Ovary (tissue), 3 donors: ENCODE data around the gene TSSK2.

Experiments used
- EP300 ChIP-seq: sonication (generic); formaldehyde crosslinking; IDR thresholded peaks from one replicate; pipeline ENCODE4 v1.6.1; 2017; ENCODE audit warnings: antibody characterized with exemption
- POLR2A ChIP-seq: fragments of 450-650 bp; IDR thresholded peaks from one replicate; pipeline ENCODE4 v1.6.1; 2017; ENCODE audit warnings: antibody characterized with exemption, mild to moderate bottlenecking, moderate library complexity
- TF ChIP-seq, protein P1 (sequence below), 3 donors: fragments of 450-650 bp in 2 of 3; fragments of 200-600 bp in 1 of 3; IDR thresholded peaks; one replicate each; pipeline versions ENCODE4 v1.5.1 to v1.8.0; 2016 to 2022; ENCODE audit warnings: antibody characterized with exemption in 3 of 3, mild to moderate bottlenecking in 1 of 3
- donor health status: DM: no; HTN: no; CAD: no.

DNA sequence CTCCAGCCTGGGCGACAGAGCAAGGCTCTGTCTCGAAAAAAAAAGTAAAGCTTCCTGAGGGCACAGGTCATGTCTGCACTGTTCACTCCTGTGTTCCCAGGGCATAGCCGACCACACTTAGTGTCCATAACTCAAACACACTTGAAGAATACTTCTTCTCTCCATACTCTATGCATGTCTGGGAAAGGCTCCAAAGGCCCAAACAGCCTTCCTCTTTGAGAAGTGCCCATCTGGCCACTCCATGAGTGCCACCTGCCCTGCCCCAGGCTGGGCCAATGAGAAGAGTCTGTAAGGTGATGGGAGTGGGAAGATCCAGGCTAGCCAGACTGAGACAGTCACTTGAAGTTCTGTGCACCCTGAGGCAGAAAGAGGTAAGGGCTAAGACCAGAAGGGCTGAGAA lies 33.6 kb upstream of the TSSK2 start:
- TF ChIP-seq POLR2A (no peak), EP300 (no peak)
- TF ChIP-seq, protein P1, sequence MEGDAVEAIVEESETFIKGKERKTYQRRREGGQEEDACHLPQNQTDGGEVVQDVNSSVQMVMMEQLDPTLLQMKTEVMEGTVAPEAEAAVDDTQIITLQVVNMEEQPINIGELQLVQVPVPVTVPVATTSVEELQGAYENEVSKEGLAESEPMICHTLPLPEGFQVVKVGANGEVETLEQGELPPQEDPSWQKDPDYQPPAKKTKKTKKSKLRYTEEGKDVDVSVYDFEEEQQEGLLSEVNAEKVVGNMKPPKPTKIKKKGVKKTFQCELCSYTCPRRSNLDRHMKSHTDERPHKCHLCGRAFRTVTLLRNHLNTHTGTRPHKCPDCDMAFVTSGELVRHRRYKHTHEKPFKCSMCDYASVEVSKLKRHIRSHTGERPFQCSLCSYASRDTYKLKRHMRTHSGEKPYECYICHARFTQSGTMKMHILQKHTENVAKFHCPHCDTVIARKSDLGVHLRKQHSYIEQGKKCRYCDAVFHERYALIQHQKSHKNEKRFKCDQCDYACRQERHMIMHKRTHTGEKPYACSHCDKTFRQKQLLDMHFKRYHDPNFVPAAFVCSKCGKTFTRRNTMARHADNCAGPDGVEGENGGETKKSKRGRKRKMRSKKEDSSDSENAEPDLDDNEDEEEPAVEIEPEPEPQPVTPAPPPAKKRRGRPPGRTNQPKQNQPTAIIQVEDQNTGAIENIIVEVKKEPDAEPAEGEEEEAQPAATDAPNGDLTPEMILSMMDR (IDR thresholded peaks at IDR 0.05): no peak
